Esophagus muscularis mucosa (tissue), 4 donors: ENCODE data around the gene RICTOR.

Source experiments
- EP300 ChIP-seq: sonication (generic); formaldehyde crosslinking; IDR thresholded peaks from one replicate; pipeline ENCODE4 v1.6.1; 2017; ENCODE audit warnings: antibody characterized with exemption
- POLR2A ChIP-seq: fragments of 450-650 bp; IDR thresholded peaks from one replicate; pipeline ENCODE4 v1.6.1; 2017; ENCODE audit warnings: antibody characterized with exemption, moderate library complexity, mild to moderate bottlenecking, low read depth
- TF ChIP-seq, protein P1 (sequence below), 3 experiments: fragments of 200-600 bp in 2 of 3; fragments of 450-650 bp in 1 of 3; sonication (generic) in 2 of 3; IDR thresholded peaks; one replicate each; pipeline ENCODE4 v1.5.1; 2017 to 2019; ENCODE audit warnings: antibody characterized with exemption in 3 of 3, mild to moderate bottlenecking in 2 of 3, moderate library complexity in 1 of 3

DNA sequence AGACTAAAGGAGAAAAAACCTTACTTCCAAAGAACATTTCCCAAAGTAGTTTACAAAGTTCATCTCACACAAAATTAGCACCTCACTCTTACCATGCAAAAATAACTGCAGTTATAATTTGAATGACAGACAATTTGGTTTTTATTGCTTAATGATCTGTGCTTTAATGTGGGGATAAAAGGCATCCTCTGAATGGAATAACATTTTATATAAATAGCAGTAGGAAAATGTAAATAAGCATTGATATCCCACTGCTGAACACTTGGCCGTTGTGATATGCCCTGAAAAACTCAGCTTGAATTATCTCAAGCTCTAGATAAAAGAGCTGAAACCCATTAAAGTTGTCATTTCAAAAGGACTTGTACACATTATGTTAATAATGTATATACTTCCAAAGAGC is 135.2 kb downstream of the RICTOR start:
- TF ChIP-seq EP300 (no peak), POLR2A (no peak)
- TF ChIP-seq, protein P1, sequence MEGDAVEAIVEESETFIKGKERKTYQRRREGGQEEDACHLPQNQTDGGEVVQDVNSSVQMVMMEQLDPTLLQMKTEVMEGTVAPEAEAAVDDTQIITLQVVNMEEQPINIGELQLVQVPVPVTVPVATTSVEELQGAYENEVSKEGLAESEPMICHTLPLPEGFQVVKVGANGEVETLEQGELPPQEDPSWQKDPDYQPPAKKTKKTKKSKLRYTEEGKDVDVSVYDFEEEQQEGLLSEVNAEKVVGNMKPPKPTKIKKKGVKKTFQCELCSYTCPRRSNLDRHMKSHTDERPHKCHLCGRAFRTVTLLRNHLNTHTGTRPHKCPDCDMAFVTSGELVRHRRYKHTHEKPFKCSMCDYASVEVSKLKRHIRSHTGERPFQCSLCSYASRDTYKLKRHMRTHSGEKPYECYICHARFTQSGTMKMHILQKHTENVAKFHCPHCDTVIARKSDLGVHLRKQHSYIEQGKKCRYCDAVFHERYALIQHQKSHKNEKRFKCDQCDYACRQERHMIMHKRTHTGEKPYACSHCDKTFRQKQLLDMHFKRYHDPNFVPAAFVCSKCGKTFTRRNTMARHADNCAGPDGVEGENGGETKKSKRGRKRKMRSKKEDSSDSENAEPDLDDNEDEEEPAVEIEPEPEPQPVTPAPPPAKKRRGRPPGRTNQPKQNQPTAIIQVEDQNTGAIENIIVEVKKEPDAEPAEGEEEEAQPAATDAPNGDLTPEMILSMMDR (IDR thresholded peaks at IDR 0.05): no peak
